Endothelial cell of umbilical vein (primary cell): ENCODE data around the gene APBA2. TPM values are rescaled to one million over a fixed set of nuclear protein-coding genes. Genes with fewer than 3 reads are reported as not detected.

Experiments
- BruUV-seq: library from RNA; stranded (reverse); fragments of 400-500 nt; replicated peaks from 2 replicates; lab custom pipeline; 2021; lab: Mats Ljungman, UMichigan
- CTCF ChIA-PET: fragments of 300-600, 350-600 bp; sonication (Branson Sonifier 250); formaldehyde crosslinking; loops from one replicate; lab custom pipeline; 2021; ENCODE audit warnings: antibody characterized with exemption, inconsistent platforms; lab: Charles Lee
- POLR2A ChIA-PET: fragments of 300-600, 350-600 bp; sonication (Branson Sonifier 250); formaldehyde crosslinking; loops from one replicate; lab custom pipeline; 2021; ENCODE audit warnings: antibody characterized with exemption, inconsistent platforms; lab: Charles Lee
- DNase-seq: peaks from one replicate; pipeline ENCODE4 v3.0.0-alpha.2; 2011; ENCODE audit warnings: low read depth, low spot score
- FAIRE-seq: peaks from 2 replicates; lab custom pipeline; 2011; peaks lifted over from hg19 to GRCh38; lab: Jason Lieb, UNC
- H2AFZ ChIP-seq: 2 replicates; pipeline ENCODE4 v1.6.0; 2012; ENCODE audit warnings: low read depth, low read length, control low read depth, inconsistent platforms
- H3K27ac ChIP-seq: 2 replicates; pipeline ENCODE4 v1.5.1; 2011; ENCODE audit warnings: low read depth, mild to moderate bottlenecking, control low read depth, low read length, moderate library complexity; ENCODE audit not compliant: insufficient read depth
- H3K27me3 ChIP-seq, 2 experiments: 2 replicates each; pipeline versions ENCODE4 v1.6.0 to v1.6.1; 2011; ENCODE audit warnings: low read length in 2 of 2, mixed read lengths in 1 of 2; ENCODE audit not compliant: control insufficient read depth in 2 of 2, insufficient read depth in 2 of 2
- H3K36me3 ChIP-seq, 2 experiments: 2 replicates in 1 of 2; 3 replicates in 1 of 2; pipeline ENCODE4 v1.5.1; 2011; ENCODE audit warnings: low read length in 2 of 2, mild to moderate bottlenecking in 1 of 2, moderate library complexity in 1 of 2; ENCODE audit not compliant: control insufficient read depth in 2 of 2, insufficient read depth in 2 of 2; ENCODE audit errors: extremely low read depth in 1 of 2
- H3K4me1 ChIP-seq: 3 replicates; pipeline ENCODE4 v1.5.1; 2011; ENCODE audit warnings: mild to moderate bottlenecking, low read length; ENCODE audit not compliant: control insufficient read depth, insufficient read depth; ENCODE audit errors: extremely low read depth
- H3K4me2 ChIP-seq: 2 replicates; pipeline ENCODE4 v1.6.1; 2011; ENCODE audit warnings: low read length, control low read depth, mixed read lengths; ENCODE audit not compliant: insufficient read depth
- H3K4me3 ChIP-seq, 3 experiments: fragments of 200-600 bp in 1 of 3; sonication (generic), shearing (Covaris generic) in 1 of 3; replicated peaks in 1 of 3; 2 replicates each; pipeline ENCODE4 v1.5.1; 2011 to 2016; ENCODE audit warnings: control low read depth in 3 of 3, low read length in 3 of 3, mild to moderate bottlenecking in 2 of 3, inconsistent platforms in 1 of 3, low read depth in 1 of 3, moderate library complexity in 1 of 3; ENCODE audit not compliant: insufficient read depth in 1 of 3
- H3K79me2 ChIP-seq: 2 replicates; pipeline ENCODE4 v1.6.0; 2012; ENCODE audit warnings: low read length, inconsistent platforms; ENCODE audit not compliant: control insufficient read depth, insufficient read depth
- H3K9ac ChIP-seq: replicated peaks from 2 replicates; pipeline ENCODE3; 2011; ENCODE audit warnings: low read length, control low read depth; ENCODE audit not compliant: insufficient read depth; ENCODE audit errors: extremely low read depth
- H3K9me1 ChIP-seq: replicated peaks from 3 replicates; pipeline ENCODE4 v1.6.0; 2011; ENCODE audit warnings: mild to moderate bottlenecking, low read length; ENCODE audit not compliant: control insufficient read depth, insufficient read depth; ENCODE audit errors: extremely low read depth
- H3K9me3 ChIP-seq: replicated peaks from 2 replicates; pipeline ENCODE4 v1.5.1; 2012; ENCODE audit warnings: low read length, inconsistent platforms; ENCODE audit not compliant: control insufficient read depth, insufficient read depth
- H4K20me1 ChIP-seq: replicated peaks from 2 replicates; pipeline ENCODE3; 2011; ENCODE audit warnings: mild to moderate bottlenecking, low read length; ENCODE audit not compliant: control insufficient read depth, insufficient read depth; ENCODE audit errors: extremely low read depth
- FOS ChIP-seq: IDR thresholded peaks from 2 replicates; pipeline ENCODE4 v1.6.1; 2011; ENCODE audit warnings: mild to moderate bottlenecking, low read length, moderate library complexity, borderline replicate concordance; ENCODE audit not compliant: insufficient read depth
- JUN ChIP-seq: IDR thresholded peaks from 2 replicates; pipeline ENCODE4 v1.6.1; 2011; ENCODE audit warnings: borderline replicate concordance, low read depth; ENCODE audit not compliant: insufficient read length, insufficient read depth
- POLR2AphosphoS5 ChIP-seq: IDR thresholded peaks from 2 replicates; pipeline ENCODE4 v1.6.1; 2012; ENCODE audit warnings: low read depth, mild to moderate bottlenecking, control low read depth, low read length, moderate library complexity; ENCODE audit not compliant: insufficient read depth
- dilution Hi-C: fragments of 300-500 bp; cut with MboI; formaldehyde crosslinking; loops from one replicate; pipeline ENCODE4 v1.15.0; 2019; ENCODE audit warnings: low sequenced_read_pairs; ENCODE audit not compliant: extremely low pct_ligation_motif_present
- intact Hi-C: fragments of 100-400 bp; cut with micrococcal nuclease; formaldehyde crosslinking; loops from one replicate; pipeline ENCODE4 v1.10.0; 2022
- polyA plus RNA-seq, 4 experiments: library from polyadenylated mRNA; depleted of rRNA in 3 of 4; stranded (reverse) in 3 of 4; unstranded in 1 of 4; fragments of >200 nt; gene quantifications; 2 replicates each; pipeline versions ENCODE4 v1.2.1 to v1.2.3, GENCODE V29; 2011 to 2012; ENCODE audit warnings: missing spikeins in 1 of 4
- total RNA-seq: library from RNA; stranded (reverse); gene quantifications from 2 replicates; pipeline ENCODE4 v1.2.3, GENCODE V29; 2021
- TF ChIP-seq, protein P1 (sequence below), 2 donors: IDR thresholded peaks; 1 replicate in 1 of 2; 2 replicates in 1 of 2; pipeline ENCODE4 v1.5.1; 2011; ENCODE audit warnings: low read length in 2 of 2, mild to moderate bottlenecking in 2 of 2, moderate library complexity in 2 of 2, control low read depth in 1 of 2, inconsistent platforms in 1 of 2, low read depth in 1 of 2; ENCODE audit not compliant: insufficient read depth in 1 of 2; ENCODE audit errors: extremely low read depth in 1 of 2

Gene APBA2
- total and polyA plus RNA-seq, 2 donors (not counting 3 experiments of a cell fraction or from before 2014, with no cell fraction given) = 5.7 to 11.1 TPM

DNA sequence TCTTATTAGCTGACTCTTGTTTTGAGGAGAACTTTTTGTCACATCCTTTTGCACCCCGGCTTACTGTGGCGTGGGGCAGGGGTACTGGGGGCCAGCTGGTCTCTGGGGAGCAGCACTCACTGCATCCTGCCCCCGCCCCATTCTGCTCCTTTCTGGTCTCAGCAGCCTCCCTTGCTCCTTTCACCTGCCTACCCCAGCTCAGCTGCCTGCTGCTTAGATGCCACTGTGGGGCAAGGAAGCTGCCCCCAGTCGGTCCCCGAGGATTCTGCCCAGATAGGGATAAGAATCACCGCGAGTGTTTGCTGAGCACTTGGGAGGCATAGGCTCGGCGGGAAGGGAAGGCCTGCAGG lies 32.0 kb downstream of the APBA2 start:
- H3K9ac ChIP-seq = no peak overlapping the region
- no peak overlapping the region for H3K27ac ChIP-seq
- dilution Hi-C loops (no loop called here), intact Hi-C loops (loop anchor here (5.0 kb wide), 2 partner anchors 60 to 125 kb away; no protein-coding TSS in a partner anchor)
- FAIRE-seq (no peak), DNase-seq (no peak)
- no peaks in the 10 kb centered on the region for H3K79me2 ChIP-seq
- no peaks in the 10 kb centered on the region for H3K27me3 ChIP-seq
- POLR2A ChIA-PET = no interaction called here
- TF ChIP-seq JUN = no peak
- no peak for TF ChIP-seq POLR2AphosphoS5
- no peak for TF ChIP-seq FOS
- TF ChIP-seq, protein P1, sequence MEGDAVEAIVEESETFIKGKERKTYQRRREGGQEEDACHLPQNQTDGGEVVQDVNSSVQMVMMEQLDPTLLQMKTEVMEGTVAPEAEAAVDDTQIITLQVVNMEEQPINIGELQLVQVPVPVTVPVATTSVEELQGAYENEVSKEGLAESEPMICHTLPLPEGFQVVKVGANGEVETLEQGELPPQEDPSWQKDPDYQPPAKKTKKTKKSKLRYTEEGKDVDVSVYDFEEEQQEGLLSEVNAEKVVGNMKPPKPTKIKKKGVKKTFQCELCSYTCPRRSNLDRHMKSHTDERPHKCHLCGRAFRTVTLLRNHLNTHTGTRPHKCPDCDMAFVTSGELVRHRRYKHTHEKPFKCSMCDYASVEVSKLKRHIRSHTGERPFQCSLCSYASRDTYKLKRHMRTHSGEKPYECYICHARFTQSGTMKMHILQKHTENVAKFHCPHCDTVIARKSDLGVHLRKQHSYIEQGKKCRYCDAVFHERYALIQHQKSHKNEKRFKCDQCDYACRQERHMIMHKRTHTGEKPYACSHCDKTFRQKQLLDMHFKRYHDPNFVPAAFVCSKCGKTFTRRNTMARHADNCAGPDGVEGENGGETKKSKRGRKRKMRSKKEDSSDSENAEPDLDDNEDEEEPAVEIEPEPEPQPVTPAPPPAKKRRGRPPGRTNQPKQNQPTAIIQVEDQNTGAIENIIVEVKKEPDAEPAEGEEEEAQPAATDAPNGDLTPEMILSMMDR (IDR thresholded peaks at IDR 0.05; ENCODE audit: extremely low read depth in 1 of 2, insufficient read depth in 1 of 2, low read depth in 1 of 2, low read length in 2 of 2) = no peak
- CTCF ChIA-PET = interaction anchor here (1.3 kb wide), 1 partner anchor 18 kb away, joined by 3 read pairs; no protein-coding TSS in a partner anchor
- no peaks in the 10 kb centered on the region for H3K36me3 ChIP-seq
- no peak overlapping the region for H3K4me3 ChIP-seq
- H3K4me1 ChIP-seq = no peaks in the 10 kb centered on the region
- no peaks in the 10 kb centered on the region for H3K9me1 ChIP-seq
- no peak overlapping the region for H2AFZ ChIP-seq
- H3K9me3 ChIP-seq = no peaks in the 10 kb centered on the region
- no peak overlapping the region for H3K4me2 ChIP-seq
- H4K20me1 ChIP-seq = no peaks in the 10 kb centered on the region
- BruUV-seq = no TSS peak
